Adrenal gland (tissue), 5 donors: Measurements from ENCODE around the gene NQO1.

Experiments used
- CTCF ChIP-seq, 6 experiments: fragments of 450-650 bp in 4 of 6; fragments of 200-600 bp in 2 of 6; sonication (generic) in 1 of 6; IDR thresholded peaks; 1 replicate in 5 of 6; 2 replicates in 1 of 6; pipeline versions ENCODE4 v1.5.1 to v1.8.0; 2016 to 2021; ENCODE audit warnings: antibody characterized with exemption in 6 of 6, mild to moderate bottlenecking in 2 of 6, moderate library complexity in 1 of 6
- POLR2A ChIP-seq, 2 donors: fragments of 450-650 bp; IDR thresholded peaks; one replicate each; pipeline ENCODE4 v1.6.1; 2017; ENCODE audit warnings: antibody characterized with exemption in 2 of 2, mild to moderate bottlenecking in 2 of 2, moderate library complexity in 1 of 2
- donor health status: DM: no; HTN: no; CAD: no.

GRCh38 chr16:69699915-69700314, 26.4 kb downstream of the NQO1 start:
- TF ChIP-seq POLR2A (IDR thresholded peaks at IDR 0.05) (no peak), CTCF (IDR thresholded peaks at IDR 0.05) (no peak)
